ENCODE measurements around the gene NEK1. TPM values are rescaled to one million over a fixed set of nuclear protein-coding genes. Genes with fewer than 3 reads are reported as not detected.
A peak's percentile ranks its signal among the peaks of the same experiment; 100 is the strongest.

NEK1 gene
- polyA plus RNA-seq, 1 of the 3 experiments (the other 2 are of a cell fraction), result 2.0 TPM

- H3K27me3 ChIP-seq (ENCODE audit: insufficient read depth), result no peaks in the 10 kb centered on the region
- 87% methylated on average over 3 of the region's 3 CpGs for WGBS (ENCODE audit: low lambda C conversion rate)
- H3K9me2 ChIP-seq, result no peaks in the 10 kb centered on the region
- POLR2A ChIA-PET, result no interaction called here
- H2AFZ ChIP-seq (ENCODE audit: low read depth), result no peak overlapping the region
- no peak for TF ChIP-seq PBX3 (IDR thresholded peaks at IDR 0.05)
- no peak for TF ChIP-seq TCF12 (IDR thresholded peaks at IDR 0.05)
- TF ChIP-seq RCOR1 (IDR thresholded peaks at IDR 0.05; ENCODE audit: low read length), result no peak
- TF ChIP-seq TEAD4 (IDR thresholded peaks at IDR 0.05; ENCODE audit: borderline replicate concordance, insufficient read depth), result no peak
- TF ChIP-seq RAD21 (IDR thresholded peaks at IDR 0.05; ENCODE audit: low read length), result no peak
- no peak for TF ChIP-seq ELF1 (IDR thresholded peaks at IDR 0.05)
- no peak for TF ChIP-seq ZBTB33 (IDR thresholded peaks at IDR 0.05; ENCODE audit: borderline replicate concordance, low read depth)
- TF ChIP-seq FOXM1 (IDR thresholded peaks at IDR 0.05; ENCODE audit: low read depth), result no peak
- no peak for TF ChIP-seq NFIC (IDR thresholded peaks at IDR 0.05; ENCODE audit: borderline replicate concordance)
- no peak for TF ChIP-seq POLR2AphosphoS5 (IDR thresholded peaks at IDR 0.05; ENCODE audit: low read depth, low read length)
- TF ChIP-seq SIN3A (IDR thresholded peaks at IDR 0.05; ENCODE audit: borderline replicate concordance, low read depth, low read length), result no peak
- no peak for TF ChIP-seq IRF3 (IDR thresholded peaks at IDR 0.05; ENCODE audit: low read depth, low read length)
- no peak for TF ChIP-seq CTCF (IDR thresholded peaks at IDR 0.05)
- TF ChIP-seq GABPA (IDR thresholded peaks at IDR 0.05; ENCODE audit: low read depth), result no peak
- peaks cover 5% of the 10 kb centered on the region for H3F3A ChIP-seq (replicated peaks; ENCODE audit: insufficient read depth)
- peaks cover 3 to 9% of the 10 kb centered on the region in 2 experiments for H3K36me3 ChIP-seq (replicated peaks in 1 of 2; ENCODE audit: control insufficient read depth in 1 of 2, insufficient read depth in 2 of 2, low read length in 1 of 2)
- no peak overlapping the region for H3K9ac ChIP-seq
- no peaks in the 10 kb centered on the region for H3K9me3 ChIP-seq
- no peak overlapping the region for H3K4me2 ChIP-seq
- H3K4me1 ChIP-seq (ENCODE audit: control insufficient read depth in 1 of 2, insufficient read depth in 2 of 2, low read depth in 1 of 2, low read length in 1 of 2), result no peaks in the 10 kb centered on the region
- H3K79me2 ChIP-seq (ENCODE audit: insufficient read depth), result peaks cover 42% of the 10 kb centered on the region; the same call in 1 of the 2 replicates
- CTCF ChIA-PET, result interaction anchor here (1.6 kb wide), 1 partner anchor 183 kb away, joined by 3 read pairs; no protein-coding TSS in a partner anchor
- no peak for DNase-seq
- no peaks in the 10 kb centered on the region for H4K20me1 ChIP-seq (ENCODE audit: insufficient read depth)
- H3K4me3 ChIP-seq (ENCODE audit: low read depth in 2 of 2, low read length in 1 of 2), result no peak overlapping the region
- peak overlapping the region in 1 of 2 experiments; percentile 7; a peak in 1 of 4 replicates for H3K27ac ChIP-seq (ENCODE audit: low read depth in 2 of 2, low read length in 1 of 2)
These were observed 38.0 kb upstream of the NEK1 start for GRCh38 chr4:169650227-169650936.
